Stimulated activated CD8-positive, alpha-beta memory T cell treated with anti-CD3 and anti-CD28 coated beads, Interleukin-7, amount 100 ng/mL, for 48 hours (primary cell): Measurements from ENCODE around the gene ERC1.
"Not testable (repeated sequence)": the region's sequence is repeated elsewhere in the genome, so short reads cannot be mapped to it uniquely, and the experiment has no call there.

Experiments
- DNase-seq, 2 donors: peaks; one replicate each; pipeline ENCODE4 v3.0.0-alpha.2; 2020; ENCODE audit warnings: low read depth in 1 of 2; ENCODE audit errors: extremely low read depth in 1 of 2

The ERC1 gene

DNA sequence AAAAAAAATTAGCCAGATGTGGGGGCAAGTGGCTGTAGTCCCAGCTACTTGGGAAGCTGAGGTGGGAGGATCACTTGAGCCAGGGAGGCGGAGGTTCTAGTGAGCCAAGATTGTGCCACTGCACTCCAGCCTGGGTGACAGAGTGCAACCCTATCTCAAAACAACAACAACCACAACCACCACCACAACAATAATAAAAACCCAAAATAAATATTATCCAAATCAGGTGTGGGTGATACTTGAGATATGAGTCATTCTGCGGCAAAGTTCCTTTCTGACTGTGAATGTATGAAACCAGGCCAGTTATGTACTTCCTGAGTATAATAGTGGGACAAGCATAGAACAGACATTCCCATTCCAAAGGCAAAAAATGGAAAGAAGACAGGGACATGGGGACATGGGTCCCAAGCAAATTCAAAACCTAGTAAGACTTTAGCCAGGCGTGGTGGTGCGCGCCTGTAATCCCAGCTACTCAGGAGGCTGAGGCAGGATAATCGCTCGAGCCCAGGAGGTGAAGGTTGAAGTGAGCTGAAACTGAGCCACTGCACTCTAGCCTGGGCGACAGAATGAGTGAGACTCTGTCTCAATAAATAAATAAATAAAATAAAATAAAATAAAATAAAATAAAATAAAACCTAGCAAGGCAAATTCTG is 9.7 kb upstream of the ERC1 start:
- no peak for DNase-seq

- DNase-seq, result no peak
These were observed 9.1 kb upstream of the ERC1 start for GRCh38 chr12:981961-982360.

GRCh38 chr12:988646-989045 is 2.4 kb upstream of the ERC1 start:
- no peak for DNase-seq

DNA sequence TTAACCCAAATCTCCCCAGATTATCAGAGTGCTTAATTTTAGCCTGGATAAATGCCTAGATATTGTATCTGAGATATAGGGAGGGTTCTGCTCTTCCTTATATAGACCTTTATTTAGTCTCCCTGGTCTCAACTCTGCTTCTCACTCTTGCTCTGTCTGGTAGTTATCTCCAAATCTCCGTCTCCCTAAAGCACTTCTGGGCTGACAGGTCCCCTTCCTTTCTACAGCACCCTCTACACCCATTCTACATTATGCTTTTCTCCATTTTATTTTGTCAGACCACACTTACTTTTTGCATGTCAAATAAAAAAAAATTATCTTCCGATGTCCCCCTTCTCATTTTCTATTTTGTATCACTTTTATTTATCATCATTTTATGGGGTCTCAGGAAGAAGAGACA is 2.0 kb upstream of the ERC1 start:
- DNase-seq, result no peak

- DNase-seq, result peak; percentile 20 to 30
These were observed 1.0 kb upstream of the ERC1 start for GRCh38 chr12:989751-990660.

- peak in 1 of 2 donors; percentile 13 for DNase-seq
These were observed 619 bp downstream of the ERC1 start for GRCh38 chr12:991350-992333.

- no peak for DNase-seq
These were observed 1.6 kb downstream of the ERC1 start for GRCh38 chr12:992647-993046.

DNA sequence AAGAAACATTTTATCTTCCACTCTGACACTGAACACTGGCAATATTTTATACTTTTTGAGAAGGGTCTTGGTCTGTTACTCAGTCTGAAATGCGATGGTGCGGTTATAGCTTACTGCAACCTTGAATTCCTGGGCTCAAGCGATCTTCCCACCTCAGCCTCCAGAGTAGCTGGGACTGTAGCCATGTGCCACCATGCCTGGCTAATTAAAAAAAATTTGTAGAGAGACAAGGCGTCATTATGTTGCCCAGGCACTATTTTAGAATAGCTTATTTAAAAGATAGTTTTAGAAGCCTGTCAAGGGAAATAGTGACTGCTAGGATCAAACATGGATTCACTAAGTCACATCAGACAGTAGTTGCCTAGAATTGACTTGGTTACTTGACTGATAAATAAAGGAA is 5.9 kb downstream of the ERC1 start:
- no peak for DNase-seq

DNA sequence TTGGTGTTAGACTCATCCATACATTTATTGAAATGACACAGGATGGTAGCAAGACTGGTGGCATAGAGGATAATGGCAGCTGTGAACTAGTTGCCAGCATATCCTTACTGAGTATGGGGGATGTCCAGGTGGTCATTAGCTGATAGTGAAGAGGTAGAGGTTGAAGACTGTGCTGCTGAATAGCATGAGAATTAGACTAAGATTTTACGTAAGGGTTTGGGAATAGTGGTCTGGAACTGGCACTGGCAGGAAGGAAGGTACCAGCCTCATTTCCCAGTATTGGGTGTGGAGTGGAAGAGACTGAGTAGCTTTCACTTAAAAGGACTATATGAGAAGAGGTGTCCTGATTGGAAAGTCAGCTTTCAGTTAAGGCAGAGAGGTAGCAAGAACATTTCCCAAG is 6.5 kb downstream of the ERC1 start:
- no peak for DNase-seq

- DNase-seq, result no peak
These were observed 7.2 kb downstream of the ERC1 start for GRCh38 chr12:998020-998874.

GRCh38 chr12:999736-1000135 is 8.7 kb downstream of the ERC1 start:
- not testable (repeated sequence) for DNase-seq

DNA sequence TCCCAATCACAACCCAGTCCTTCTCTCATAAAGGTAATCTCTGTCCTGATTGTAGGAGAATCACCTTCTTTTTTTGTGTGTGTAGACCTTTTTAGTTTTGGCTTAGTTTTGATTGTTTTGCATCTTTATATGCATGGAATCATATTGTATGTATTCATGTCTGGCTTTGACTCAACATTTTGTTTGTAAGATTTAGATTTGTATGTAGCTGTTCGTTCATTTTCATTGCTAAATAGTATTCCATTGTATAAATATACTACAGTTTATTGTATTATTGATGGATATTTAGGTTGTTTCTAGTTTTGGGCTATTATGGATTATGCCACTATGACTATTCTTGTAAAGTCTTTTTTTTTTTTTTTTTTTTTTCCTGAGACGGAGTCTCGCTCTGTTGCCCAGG is 10.5 kb downstream of the ERC1 start:
- no peak for DNase-seq

GRCh38 chr12:1003600-1004271 is 12.7 kb downstream of the ERC1 start:
- no peak for DNase-seq

GRCh38 chr12:1006255-1006654 is 15.2 kb downstream of the ERC1 start:
- no peak for DNase-seq

GRCh38 chr12:1007276-1007675 is 16.3 kb downstream of the ERC1 start:
- no peak for DNase-seq

DNA sequence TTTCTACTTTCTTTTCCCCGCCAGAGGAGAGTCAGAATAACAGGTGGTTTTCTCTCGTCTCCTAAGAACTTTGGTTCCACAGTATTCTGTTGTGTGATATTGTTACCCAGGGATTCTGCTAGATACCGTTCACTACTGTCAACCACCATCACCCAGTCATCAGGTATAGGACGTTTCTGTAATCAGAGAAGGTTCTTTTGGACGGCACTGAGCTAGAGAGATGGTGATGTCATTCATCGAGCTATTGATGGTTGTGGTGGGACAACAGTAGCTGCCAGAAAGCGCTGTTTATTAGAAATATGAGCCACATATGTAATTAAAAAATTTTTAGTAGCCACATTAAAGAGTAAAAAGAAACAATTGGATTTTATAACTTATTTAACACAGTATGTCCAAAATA is 17.0 kb downstream of the ERC1 start:
- DNase-seq, result no peak

- no peak for DNase-seq
These were observed 20.1 kb downstream of the ERC1 start for GRCh38 chr12:1011091-1011490.

DNA sequence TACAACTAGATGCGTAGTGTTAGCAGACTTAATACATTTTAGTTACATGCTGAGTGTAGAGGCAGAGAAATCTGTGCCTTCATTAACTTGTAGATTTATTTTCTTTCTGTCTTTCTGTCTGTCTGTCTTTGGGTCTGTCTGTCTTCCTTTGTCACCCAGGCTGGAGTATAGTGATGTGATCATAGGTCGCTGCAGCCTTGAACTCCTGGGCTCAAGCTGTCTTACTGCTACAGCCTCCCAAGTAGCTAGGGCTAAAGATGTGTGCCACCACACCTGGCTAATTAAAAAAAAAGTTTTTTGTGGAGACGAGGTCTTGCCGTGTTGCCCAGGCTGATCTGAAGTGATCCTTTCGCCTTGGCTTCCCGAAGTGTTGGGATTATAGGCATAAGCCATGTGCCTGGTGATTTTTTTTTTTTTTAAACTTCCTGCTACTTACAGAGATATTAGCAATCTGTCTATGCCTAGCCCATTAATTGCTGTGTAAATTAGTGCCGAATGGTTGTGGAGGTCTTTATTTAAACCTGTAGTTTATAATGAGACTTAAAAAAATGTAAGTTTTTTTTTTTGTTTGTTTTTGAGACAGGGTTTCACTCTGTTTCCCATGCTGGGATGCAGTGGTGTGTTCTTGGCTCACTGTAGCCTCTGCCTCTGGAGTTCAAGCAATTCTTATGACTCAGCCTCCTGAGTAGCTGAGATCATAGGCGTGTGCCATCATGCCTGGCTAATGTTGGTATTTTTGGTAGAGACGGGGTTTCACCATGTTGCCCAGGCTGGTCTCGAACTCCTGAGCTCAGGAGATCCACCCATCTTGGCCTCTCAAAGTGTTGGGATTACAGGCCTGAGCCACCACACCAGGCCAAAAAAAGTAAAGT is 22.8 kb downstream of the ERC1 start:
- DNase-seq, result no peak

DNA sequence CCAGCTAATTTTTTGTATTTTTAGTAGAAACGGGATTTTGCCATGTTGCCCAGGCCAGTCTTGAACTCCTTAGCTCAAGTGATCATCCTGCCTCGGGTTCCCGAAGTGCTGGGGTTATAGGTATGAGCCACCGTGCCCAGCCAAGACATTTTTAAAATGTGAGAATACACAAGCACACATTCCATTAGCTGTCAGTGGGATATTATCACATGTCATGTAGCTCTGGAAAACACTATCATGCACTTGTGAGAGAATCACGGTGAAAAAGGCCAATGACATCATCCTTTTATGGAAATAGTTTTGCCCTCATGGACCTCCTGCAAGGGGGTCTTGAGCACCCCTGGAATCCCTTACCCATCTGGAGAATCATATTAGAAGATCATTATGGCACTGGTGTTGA is 28.3 kb downstream of the ERC1 start:
- no peak for DNase-seq
